Ramos (cell line): ENCODE results near the gene TXNDC15.
"Not testable (repeated sequence)": the region's sequence is repeated elsewhere in the genome, so short reads cannot be mapped to it uniquely, and the experiment has no call there.

ENCODE experiments used
- in situ Hi-C: fragments of 300-500 bp; cut with MboI; formaldehyde crosslinking; loops from one replicate; pipeline ENCODE4 v1.14.3; 2022; ENCODE audit warnings: low sequenced_read_pairs; ENCODE audit not compliant: unreplicated experiment

The TXNDC15 gene, protein sequence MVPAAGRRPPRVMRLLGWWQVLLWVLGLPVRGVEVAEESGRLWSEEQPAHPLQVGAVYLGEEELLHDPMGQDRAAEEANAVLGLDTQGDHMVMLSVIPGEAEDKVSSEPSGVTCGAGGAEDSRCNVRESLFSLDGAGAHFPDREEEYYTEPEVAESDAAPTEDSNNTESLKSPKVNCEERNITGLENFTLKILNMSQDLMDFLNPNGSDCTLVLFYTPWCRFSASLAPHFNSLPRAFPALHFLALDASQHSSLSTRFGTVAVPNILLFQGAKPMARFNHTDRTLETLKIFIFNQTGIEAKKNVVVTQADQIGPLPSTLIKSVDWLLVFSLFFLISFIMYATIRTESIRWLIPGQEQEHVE

GRCh38 chr5:134873987-134874830, at the start of gene TXNDC15:
TXNDC15 (plus strand) TSS chr5:134874371; CDS start chr5:134874428, 57 bp downstream.
- in situ Hi-C loops = no loop called here

- in situ Hi-C loops = no loop called here
These were observed 49.5 kb upstream of the TXNDC15 start for GRCh38 chr5:134824681-134825080.

DNA sequence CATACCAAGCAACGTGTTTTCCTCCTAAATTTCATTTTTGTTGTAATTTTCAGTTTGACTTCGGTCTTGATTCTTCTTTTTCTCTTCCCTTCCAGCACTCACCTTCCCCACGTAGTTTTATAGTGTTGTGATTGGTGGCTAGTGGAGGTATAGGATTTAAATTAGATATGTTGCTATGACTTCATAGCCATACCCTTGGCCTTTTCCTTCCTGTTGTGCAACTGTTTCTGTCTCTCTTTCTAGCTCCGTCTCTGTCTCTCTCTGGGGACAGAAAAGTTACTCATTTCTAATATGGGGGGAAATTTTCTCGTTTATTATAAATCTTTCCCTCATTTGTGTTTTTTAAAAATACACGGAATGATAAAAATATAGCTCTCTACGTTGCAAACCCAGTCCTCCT, 49.0 kb upstream of the TXNDC15 start:
- in situ Hi-C loops = no loop called here

DNA sequence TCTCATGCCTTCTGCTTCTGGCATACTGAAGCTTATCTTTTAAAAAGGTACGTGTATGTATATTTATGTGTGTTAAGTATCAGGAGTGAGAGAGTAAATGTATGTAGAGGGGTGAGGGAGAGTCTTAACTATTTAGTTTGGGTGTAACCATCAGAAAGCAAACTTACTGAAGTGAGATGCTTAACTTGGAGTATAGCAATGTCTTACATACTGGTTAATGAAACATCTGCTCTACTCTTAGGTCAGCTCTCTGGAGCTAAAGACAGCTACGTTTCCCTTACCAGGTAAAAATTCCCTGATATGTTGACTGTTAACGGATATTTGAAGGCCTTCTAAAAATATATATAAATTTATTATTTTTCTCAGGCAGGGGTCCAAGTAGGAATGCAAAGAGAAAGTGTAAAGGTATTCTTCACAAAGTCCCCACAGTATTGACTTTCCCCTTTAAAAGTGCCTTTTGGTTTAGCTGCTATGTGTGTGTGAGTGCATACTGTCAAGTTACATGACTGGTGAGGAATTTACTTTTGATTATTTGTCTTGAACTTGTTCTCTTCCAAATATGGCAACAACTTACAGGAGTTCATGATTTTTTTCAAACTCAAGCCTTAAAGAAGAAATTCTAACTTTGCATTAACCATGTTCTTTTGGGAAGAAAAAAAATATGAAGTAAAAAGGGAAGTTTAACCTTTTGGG, 40.7 kb upstream of the TXNDC15 start:
- in situ Hi-C loops = no loop called here

GRCh38 chr5:134835623-134836022, 38.5 kb upstream of the TXNDC15 start:
- in situ Hi-C loops = no loop called here

- in situ Hi-C loops = no loop called here
These were observed 36.5 kb upstream of the TXNDC15 start for GRCh38 chr5:134837530-134838181.

DNA sequence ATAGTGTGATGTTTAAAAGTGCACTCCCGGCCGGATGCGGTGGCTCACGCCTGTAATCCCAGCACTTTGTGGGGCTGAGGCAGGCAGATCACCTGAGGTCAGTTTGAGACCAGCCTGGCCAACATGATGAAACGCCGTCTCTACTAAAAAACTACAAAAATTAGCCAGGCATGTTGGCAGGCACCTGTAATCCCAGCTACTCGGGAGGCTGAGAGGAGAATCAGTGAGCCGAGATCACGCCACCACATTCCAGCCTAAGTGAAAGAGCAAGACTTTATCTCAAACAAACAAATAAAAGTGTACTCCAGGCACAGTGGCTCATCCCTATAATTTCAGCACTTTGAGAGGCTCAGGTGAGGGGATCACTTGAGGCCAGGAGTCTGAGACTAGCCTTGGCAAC, 35.8 kb upstream of the TXNDC15 start:
- in situ Hi-C loops = not testable (repeated sequence)

- in situ Hi-C loops = no loop called here
These were observed 33.4 kb upstream of the TXNDC15 start for GRCh38 chr5:134840811-134841210.

DNA sequence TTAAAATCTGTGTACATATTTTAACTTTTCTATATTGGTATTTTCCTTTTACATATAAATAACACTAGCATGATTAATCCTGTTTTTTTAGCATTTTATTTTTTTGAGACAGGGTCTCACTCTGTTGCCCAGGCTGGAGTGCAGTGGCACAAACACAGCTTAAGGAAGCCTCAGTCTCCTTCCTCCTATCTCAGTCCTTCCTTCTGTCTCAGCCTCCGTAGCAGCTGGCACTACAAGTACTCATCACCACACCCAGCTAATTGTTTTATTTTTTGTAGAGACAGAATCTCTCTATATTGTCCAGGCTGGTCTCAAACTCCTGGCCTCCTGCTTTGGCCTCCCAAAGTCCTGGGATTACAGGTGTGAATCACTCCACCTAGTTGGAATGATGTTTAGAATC, 29.9 kb upstream of the TXNDC15 start:
- in situ Hi-C loops = no loop called here

DNA sequence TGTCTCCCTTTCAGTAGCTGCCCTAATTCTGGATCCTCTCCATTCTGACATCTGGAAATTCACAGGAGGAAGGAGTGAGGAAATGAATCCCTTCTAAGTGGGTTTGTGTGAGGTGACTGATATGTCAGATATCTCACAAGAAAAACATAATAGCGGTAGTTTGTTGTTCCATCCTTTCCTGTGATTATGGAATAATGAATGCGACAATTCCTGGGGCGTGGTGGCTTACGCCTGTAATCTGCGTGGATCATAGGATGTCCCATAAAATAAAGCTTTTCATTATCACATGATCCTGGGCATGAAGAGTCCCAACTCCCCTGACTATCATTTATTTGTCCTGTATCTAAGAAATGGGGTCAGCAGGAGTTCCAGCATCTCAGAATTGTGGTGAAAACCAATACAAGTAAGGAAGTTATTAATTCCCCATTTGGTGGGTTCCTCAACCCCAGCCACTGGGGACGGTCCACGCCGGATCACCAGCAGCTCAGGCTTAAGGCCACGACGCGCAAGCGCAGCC, 28.8 kb upstream of the TXNDC15 start:
- in situ Hi-C loops = no loop called here

DNA sequence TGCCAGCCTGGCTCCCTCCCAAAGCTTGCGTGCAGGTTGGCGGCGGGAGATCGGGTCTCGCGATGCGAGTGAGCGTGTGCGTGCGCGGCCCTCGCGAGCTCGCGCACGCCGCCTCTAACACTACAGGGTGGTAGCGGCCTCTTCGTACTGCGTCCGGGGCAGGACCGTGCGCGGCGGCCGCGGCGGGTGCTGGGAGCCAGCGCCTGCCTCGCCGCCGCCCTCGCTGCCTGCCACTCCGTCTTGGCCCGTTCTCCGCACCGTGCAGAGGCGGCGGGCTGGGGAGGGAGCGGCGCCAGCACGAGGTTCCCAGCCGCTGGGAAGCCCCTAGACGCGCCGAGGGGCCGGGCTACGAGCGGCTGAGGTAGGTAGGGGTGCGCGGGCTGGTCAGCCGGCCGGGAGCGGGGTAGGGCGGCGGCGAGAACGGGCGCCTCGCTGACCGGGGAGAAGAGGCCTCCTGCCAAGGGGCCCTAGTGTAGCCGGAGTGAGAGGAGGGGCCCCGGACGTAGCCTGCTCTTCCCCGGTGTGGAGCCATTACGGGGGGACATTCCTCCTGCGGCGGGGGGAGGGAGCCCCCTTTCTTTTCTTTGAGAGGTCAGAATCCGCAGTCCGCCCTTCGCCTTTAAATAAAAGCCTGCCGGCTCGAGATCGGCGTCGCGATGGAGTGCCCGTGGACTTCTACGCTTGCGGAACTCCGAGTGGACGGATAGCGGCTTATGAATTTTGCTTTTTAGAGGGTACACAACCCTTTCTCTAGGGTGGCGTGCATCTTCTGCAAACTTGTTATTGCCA, 28.1 kb upstream of the TXNDC15 start, which contains the start of gene C5orf24:
Gene C5orf24, plus strand, starts transcription at position 117 of the 789 bp plus-strand sequence. CDS start 8,933 bp downstream, outside the sequence.
- in situ Hi-C loops = no loop called here

DNA sequence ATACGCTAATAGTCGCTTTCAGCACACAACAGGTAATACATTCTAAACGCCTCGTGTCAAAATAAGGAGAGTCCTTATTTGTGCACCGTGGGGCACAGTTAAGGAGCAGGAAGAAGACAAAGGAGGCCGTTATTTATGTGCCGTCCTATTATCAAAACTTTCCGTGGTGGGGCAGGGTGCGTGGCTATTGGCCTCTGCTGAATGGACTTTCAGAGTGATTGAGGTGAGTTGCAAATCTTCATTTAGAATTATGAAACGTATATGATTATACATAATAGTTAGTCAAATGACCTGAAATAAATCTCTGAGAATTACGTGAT, 27.6 kb upstream of the TXNDC15 start:
- in situ Hi-C loops = no loop called here

DNA sequence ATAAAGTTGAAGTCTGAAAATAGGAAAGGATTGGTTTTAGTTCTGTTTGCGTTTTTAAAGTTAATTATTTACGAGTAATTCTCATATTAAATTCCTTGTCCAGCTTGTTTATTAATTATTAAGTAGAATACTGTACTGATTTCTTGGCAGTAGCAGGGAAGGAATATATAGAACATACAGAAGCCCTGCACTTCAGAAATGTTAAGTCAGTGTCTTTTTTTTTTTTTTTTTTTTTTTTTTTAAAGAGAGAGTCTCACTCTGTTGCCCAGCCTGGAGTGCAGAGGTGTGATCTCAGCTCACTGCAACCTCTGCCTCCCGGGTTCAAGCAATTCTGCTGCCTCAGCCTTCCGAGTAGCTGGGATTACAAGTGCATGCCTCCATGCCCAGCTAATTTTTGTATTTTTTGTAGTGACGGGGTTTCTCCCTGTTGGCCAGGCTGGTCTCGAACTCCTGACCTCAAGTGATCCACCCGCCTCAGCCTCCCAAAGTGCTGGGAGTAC, 24.7 kb upstream of the TXNDC15 start:
- in situ Hi-C loops = not testable (repeated sequence)

DNA sequence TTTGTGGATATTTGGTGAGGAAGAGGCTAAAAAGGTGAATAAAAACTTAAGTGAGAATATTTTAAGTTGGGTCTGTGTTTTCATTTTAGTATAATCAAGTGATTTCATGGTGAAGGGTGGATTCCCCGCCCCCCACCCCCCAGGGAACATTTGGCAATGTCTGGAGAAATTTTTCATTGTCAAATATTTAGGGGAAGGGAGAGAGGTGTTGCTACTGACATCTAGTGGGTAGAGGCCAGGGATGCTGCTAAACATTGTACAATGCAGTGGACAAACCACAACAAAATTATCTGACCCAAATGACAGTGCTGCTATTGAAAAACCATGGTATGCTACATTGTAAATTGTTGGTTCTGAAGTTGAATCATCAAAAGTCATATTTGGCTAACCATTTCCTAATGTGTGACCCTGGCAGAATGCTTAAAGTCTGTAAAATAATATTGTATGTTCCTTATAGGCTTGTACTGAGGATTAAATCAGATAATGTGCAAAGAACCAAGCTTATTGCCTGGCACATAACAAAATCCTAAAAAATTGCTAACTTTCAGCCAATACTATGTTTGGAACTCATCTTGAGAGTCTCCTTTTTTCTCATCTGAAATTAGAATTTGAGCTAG, 22.8 kb upstream of the TXNDC15 start:
- in situ Hi-C loops = no loop called here

DNA sequence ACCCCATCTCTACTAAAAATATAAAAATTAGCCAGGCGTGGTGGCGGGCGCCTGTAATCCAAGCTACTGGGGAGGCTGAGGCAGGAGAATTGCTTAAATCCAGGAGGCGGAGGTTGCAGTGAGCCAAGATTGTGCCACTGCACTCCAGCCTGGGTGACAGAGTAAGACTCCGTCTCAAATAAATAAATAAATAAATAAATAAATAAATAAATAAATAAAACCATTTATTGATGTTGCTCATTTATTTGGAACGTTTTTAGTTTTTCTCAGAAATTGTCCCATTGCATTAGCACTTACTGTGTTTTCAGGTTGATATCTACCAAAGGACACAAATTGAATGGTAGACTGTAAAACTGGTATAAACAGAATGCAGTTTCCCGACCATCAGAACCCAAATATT, 17.7 kb upstream of the TXNDC15 start:
- in situ Hi-C loops = not testable (repeated sequence)

DNA sequence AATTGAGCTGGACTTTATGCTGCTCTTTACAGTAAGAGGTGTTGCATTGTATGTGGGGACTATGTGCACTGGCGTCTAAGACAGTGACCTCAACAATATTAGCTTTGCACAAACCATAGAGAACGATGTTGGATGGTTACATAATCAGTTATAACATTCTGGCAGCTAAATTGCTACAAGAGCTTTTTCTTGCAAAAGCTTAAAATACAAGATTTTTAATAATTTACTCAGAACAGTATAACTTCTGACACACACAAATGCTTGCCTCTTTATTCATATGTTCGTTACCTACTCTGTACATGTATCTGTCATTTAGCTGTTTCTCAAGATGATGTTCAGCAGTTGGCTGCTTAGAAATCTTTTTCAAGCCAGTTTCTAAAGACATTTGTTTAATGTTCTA, 16.8 kb upstream of the TXNDC15 start:
- in situ Hi-C loops = no loop called here

GRCh38 chr5:134864707-134865106, 9.5 kb upstream of the TXNDC15 start:
- in situ Hi-C loops = no loop called here

- in situ Hi-C loops = no loop called here
These were observed 677 bp upstream of the TXNDC15 start for GRCh38 chr5:134873494-134873893.
